ENCODE data around the gene PLXNC1. TPM values are rescaled to one million over a fixed set of nuclear protein-coding genes. Genes with fewer than 3 reads are reported as not detected.

Gene PLXNC1
- total and polyA plus RNA-seq, 2 of the 8 experiments (the other 6 are each of a cell fraction or from before 2014, with no cell fraction given): 0.83 to 2.0 TPM

DNA sequence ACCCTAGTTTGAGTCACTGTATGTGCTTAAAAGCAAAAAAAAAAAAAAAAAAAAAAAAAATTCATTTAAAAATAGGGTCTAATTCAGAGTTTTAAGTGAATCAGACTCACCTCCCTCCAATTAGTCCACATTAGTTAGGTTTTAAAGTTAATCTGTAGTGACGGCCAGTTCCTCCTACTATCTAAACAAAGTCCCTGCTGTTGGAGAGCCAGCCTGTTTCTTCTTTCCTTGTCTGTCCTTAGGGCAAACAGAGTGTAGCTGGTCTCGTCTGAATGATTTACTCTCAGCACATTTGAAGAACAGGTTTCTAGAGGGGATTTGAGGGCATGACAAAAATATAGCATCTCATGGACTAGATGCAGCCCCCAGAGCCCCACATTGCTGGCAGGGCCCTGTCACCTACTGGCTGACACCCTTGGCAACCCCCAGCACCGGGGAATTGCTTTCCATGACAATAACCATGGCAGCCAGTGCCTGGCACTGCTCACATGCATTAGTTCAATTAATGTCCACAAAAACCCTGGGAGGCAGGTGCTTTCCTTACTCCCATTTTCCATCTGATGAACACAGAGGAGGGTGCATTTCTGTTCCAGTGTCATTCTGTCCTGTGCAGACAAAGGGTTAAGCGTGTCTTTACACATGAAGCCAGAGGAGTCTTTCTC lies 138.3 kb downstream of the PLXNC1 start:
- Histone ChIP-seq H4K5ac (ENCODE audit: insufficient read length, low read depth, low read length) (no peak overlapping the region), H3K79me1 (ENCODE audit: low read depth, low read length) (no peaks in the 10 kb centered on the region), H2AK5ac (ENCODE audit: low read depth, low read length) (no peak overlapping the region), H4K8ac (ENCODE audit: extremely low read depth, insufficient read depth, low read length) (no peak overlapping the region), H4K20me1 (replicated peaks in 1 of 2; ENCODE audit: control insufficient read depth in 1 of 2, insufficient read depth in 2 of 2, low read length in 2 of 2) (no peaks in the 10 kb centered on the region), H3K14ac (ENCODE audit: insufficient read length) (no peak overlapping the region), H3K27me3 (replicated peaks in 1 of 4; ENCODE audit: control insufficient read depth in 3 of 4, extremely low read depth in 1 of 4, insufficient read depth in 3 of 4, low read length in 3 of 4) (no peaks in the 10 kb centered on the region), H4K91ac (replicated peaks; ENCODE audit: insufficient read length, low read length) (no peak overlapping the region), H3K23me2 (ENCODE audit: low read depth, low read length) (no peaks in the 10 kb centered on the region), H2BK5ac (ENCODE audit: low read depth, low read length) (no peak overlapping the region), H3K79me2 (ENCODE audit: control insufficient read depth in 1 of 2, insufficient read depth in 2 of 2, low read length in 2 of 2) (no peaks in the 10 kb centered on the region), H2BK12ac (ENCODE audit: low read depth, low read length) (no peak overlapping the region), H3K27ac (ENCODE audit: low read depth, low read length) (no peak overlapping the region), H3K4me1 (replicated peaks in 1 of 4; ENCODE audit: control insufficient read depth in 3 of 4, insufficient read depth in 4 of 4, low read length in 3 of 4) (peaks cover 0 to 18% (median 11%) of the 10 kb centered on the region in 4 experiments; a peak in 6 of 7 replicates), H2AFZ (ENCODE audit: low read length) (no peak overlapping the region), H3K36me3 (ENCODE audit: control insufficient read depth in 2 of 4, insufficient read depth in 4 of 4, low read length in 3 of 4) (peaks cover 0 to 3% (median 0%) of the 10 kb centered on the region in 4 experiments; a peak in 3 of 8 replicates), H2BK120ac (replicated peaks; ENCODE audit: low read depth, low read length) (no peak overlapping the region), H3K4ac (replicated peaks; ENCODE audit: insufficient read length, low read depth, low read length) (no peak overlapping the region), H2BK20ac (ENCODE audit: low read length) (no peak overlapping the region), H3K9ac (replicated peaks in 1 of 4; ENCODE audit: extremely low read depth in 1 of 4, low read depth in 3 of 4, low read length in 3 of 4) (no peak overlapping the region), H3K56ac (replicated peaks; ENCODE audit: insufficient read length, low read depth, low read length) (no peak overlapping the region), H3K9me3 (ENCODE audit: insufficient read depth in 2 of 2, low read depth in 1 of 2, low read length in 1 of 2) (no peaks in the 10 kb centered on the region), H3K23ac (ENCODE audit: insufficient read length) (no peak overlapping the region), H3K4me2 (ENCODE audit: insufficient read depth in 1 of 2, low read depth in 2 of 2, low read length in 2 of 2) (no peak overlapping the region), H2BK15ac (ENCODE audit: low read length) (no peak overlapping the region), H3K18ac (ENCODE audit: extremely low read depth, low read length) (no peak overlapping the region), H3K4me3 (ENCODE audit: extremely low read depth in 1 of 4, insufficient read depth in 2 of 4, low read depth in 3 of 4, low read length in 4 of 4) (no peak overlapping the region)
- DNase-seq (ENCODE audit: low read depth in 1 of 2, low spot score in 2 of 2) (peak in 1 of 2 experiments; percentile 50), FAIRE-seq (no peak)
- ChIA-PET POLR2A (ENCODE audit: partially characterized antibody) (interaction anchor here (0.6 to 1.1 kb wide), 2 partner anchors 24 to 246 kb away, joined by 3 read pairs; no protein-coding TSS in a partner anchor), CTCF (ENCODE audit: partially characterized antibody) (interaction anchor here (0.6 to 0.7 kb wide), 2 partner anchors 142 to 575 kb away, joined by 3 read pairs; no protein-coding TSS in a partner anchor)
- WGBS, 2 experiments (ENCODE audit: extremely low coverage in 1 of 2, insufficient coverage in 1 of 2, insufficient read length in 1 of 2, insufficient replicate concordance in 2 of 2, low coverage in 1 of 2, low lambda C conversion rate in 2 of 2, missing lambda C conversion rate in 1 of 2): 78% methylated on average over 4 of the region's 4 CpGs; no CpG with 5 or more reads in 1 of the 2 experiments
- TF ChIP-seq POLR2A (IDR thresholded peaks at IDR 0.05; ENCODE audit: control extremely low read depth in 1 of 2, low read depth in 2 of 2, low read length in 2 of 2): no peak
- TF ChIP-seq RFX5 (IDR thresholded peaks at IDR 0.05; ENCODE audit: borderline replicate concordance, low read depth, low read length): no peak
- TF ChIP-seq EZH2 (IDR thresholded peaks at IDR 0.05; ENCODE audit: low read depth, low read length, severe bottlenecking): no peak
- no peak for TF ChIP-seq RBBP5 (IDR thresholded peaks at IDR 0.05; ENCODE audit: borderline replicate concordance, low read depth, low read length)
- no peak for TF ChIP-seq CHD2 (IDR thresholded peaks at IDR 0.05; ENCODE audit: low read length)
- no peak for TF ChIP-seq RXRA (IDR thresholded peaks at IDR 0.05; ENCODE audit: insufficient read depth, low read depth, low read length)
- TF ChIP-seq BRCA1 (IDR thresholded peaks at IDR 0.05; ENCODE audit: low read depth, low read length): no peak
- TF ChIP-seq JUN (IDR thresholded peaks at IDR 0.05; ENCODE audit: low read depth, low read length): no peak
